Measurements from ENCODE around the gene LONP1. TPM values are rescaled to one million over a fixed set of nuclear protein-coding genes. Genes with fewer than 3 reads are reported as not detected.

The LONP1 gene
- total RNA-seq, 1 donor from 2014 or later: 77.8 TPM

DNA sequence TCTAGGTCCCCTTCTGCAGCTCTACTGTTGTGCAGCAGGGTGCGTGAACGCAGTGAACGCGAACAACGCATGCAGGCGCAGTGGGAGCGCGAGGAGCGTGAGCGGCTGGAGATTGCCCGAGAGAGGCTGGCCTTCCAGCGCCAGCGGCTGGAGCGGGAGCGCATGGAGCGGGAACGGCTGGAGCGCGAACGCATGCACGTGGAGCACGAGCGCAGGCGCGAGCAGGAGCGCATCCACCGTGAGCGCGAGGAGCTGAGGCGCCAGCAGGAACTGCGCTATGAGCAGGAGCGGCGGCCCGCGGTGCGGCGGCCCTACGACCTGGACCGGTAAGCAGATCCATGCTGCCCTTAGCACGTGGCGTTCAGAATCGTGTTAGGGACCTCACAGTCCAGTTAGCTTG is 58.5 kb downstream of the LONP1 start:
- no peak overlapping the region for H3K27ac Mint-ChIP-seq (ENCODE audit: unreplicated experiment)
- Histone ChIP-seq H4K20me1 (ENCODE audit: insufficient read depth, low read length) (peaks cover 38% of the 10 kb centered on the region), H3K4me2 (ENCODE audit: low read length) (no peak overlapping the region), H2AFZ (ENCODE audit: low read depth, low read length) (no peak overlapping the region), H3K9me3 (ENCODE audit: insufficient read depth, low read depth, low read length) (no peaks in the 10 kb centered on the region), H3K27ac (ENCODE audit: low read depth, low read length) (no peak overlapping the region), H3K4me1 (ENCODE audit: insufficient read depth, low read length) (peaks cover 4% of the 10 kb centered on the region), H3K79me2 (ENCODE audit: insufficient read depth, low read length) (peaks cover 3% of the 10 kb centered on the region), H3K36me3 (ENCODE audit: insufficient read depth, low read length) (peaks cover 47% of the 10 kb centered on the region), H3K9ac (ENCODE audit: low read length) (no peak overlapping the region), H3K4me3 (ENCODE audit: insufficient read depth, low read depth, low read length) (no peak overlapping the region), H3K27me3 (ENCODE audit: insufficient read depth, low read length) (no peaks in the 10 kb centered on the region)
- no peaks in the 10 kb centered on the region for H3K27me3 Mint-ChIP-seq (ENCODE audit: low read depth, unreplicated experiment)
- FAIRE-seq (no peak), DNase-seq (ENCODE audit: low read depth) (no peak)
- H3K4me3 Mint-ChIP-seq (ENCODE audit: unreplicated experiment): no peak overlapping the region
- TF ChIP-seq EZH2 (IDR thresholded peaks at IDR 0.05; ENCODE audit: insufficient read depth, low read length): no peak
- TF ChIP-seq, protein P1, sequence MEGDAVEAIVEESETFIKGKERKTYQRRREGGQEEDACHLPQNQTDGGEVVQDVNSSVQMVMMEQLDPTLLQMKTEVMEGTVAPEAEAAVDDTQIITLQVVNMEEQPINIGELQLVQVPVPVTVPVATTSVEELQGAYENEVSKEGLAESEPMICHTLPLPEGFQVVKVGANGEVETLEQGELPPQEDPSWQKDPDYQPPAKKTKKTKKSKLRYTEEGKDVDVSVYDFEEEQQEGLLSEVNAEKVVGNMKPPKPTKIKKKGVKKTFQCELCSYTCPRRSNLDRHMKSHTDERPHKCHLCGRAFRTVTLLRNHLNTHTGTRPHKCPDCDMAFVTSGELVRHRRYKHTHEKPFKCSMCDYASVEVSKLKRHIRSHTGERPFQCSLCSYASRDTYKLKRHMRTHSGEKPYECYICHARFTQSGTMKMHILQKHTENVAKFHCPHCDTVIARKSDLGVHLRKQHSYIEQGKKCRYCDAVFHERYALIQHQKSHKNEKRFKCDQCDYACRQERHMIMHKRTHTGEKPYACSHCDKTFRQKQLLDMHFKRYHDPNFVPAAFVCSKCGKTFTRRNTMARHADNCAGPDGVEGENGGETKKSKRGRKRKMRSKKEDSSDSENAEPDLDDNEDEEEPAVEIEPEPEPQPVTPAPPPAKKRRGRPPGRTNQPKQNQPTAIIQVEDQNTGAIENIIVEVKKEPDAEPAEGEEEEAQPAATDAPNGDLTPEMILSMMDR (IDR thresholded peaks at IDR 0.05; ENCODE audit: insufficient read depth, low read depth, low read length): no peak
- peaks cover 5% of the 10 kb centered on the region for H3K4me1 Mint-ChIP-seq (ENCODE audit: low read depth, unreplicated experiment)
- H3K9me3 Mint-ChIP-seq (ENCODE audit: unreplicated experiment): no peaks in the 10 kb centered on the region
- peaks cover 22% of the 10 kb centered on the region for H3K36me3 Mint-ChIP-seq (ENCODE audit: low read depth, unreplicated experiment)

DNA sequence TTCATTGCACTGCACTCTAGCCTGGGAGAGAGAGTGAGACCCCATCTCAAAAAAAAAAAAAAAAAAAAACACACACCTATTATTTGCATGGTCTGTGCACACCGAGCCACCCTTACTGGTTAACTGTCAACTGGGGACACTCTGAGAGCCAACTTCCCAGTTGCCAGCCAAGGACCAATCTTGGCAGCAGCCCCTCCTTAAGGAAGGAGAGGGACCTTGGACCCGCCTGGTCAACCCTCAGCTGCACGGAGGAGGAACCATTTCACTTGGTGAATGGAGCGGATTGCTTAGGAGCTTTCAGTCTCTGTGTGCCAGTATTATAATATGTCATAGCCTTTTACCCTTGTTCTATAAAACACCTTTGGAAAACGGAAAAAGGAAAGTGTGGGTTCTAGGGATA is 64.5 kb downstream of the LONP1 start:
- no peak overlapping the region for H3K4me3 Mint-ChIP-seq (ENCODE audit: unreplicated experiment)
- H4K20me1 ChIP-seq (ENCODE audit: insufficient read depth, low read length): peaks cover 35% of the 10 kb centered on the region
- H3K9ac ChIP-seq (ENCODE audit: low read length): no peak overlapping the region
- no peaks in the 10 kb centered on the region for H3K9me3 ChIP-seq (ENCODE audit: insufficient read depth, low read depth, low read length)
- H3K4me3 ChIP-seq (ENCODE audit: insufficient read depth, low read depth, low read length): no peak overlapping the region
- H2AFZ ChIP-seq (ENCODE audit: low read depth, low read length): no peak overlapping the region
- peaks cover 28% of the 10 kb centered on the region for H3K36me3 Mint-ChIP-seq (ENCODE audit: low read depth, unreplicated experiment)
- no peaks in the 10 kb centered on the region for H3K79me2 ChIP-seq (ENCODE audit: insufficient read depth, low read length)
- DNase-seq (ENCODE audit: low read depth): no peak
- TF ChIP-seq EZH2 (IDR thresholded peaks at IDR 0.05; ENCODE audit: insufficient read depth, low read length): no peak
- TF ChIP-seq, protein P1 (IDR thresholded peaks at IDR 0.05; ENCODE audit: insufficient read depth, low read depth, low read length): no peak
- no peak overlapping the region for H3K27ac ChIP-seq (ENCODE audit: low read depth, low read length)
- no peak overlapping the region for H3K27ac Mint-ChIP-seq (ENCODE audit: unreplicated experiment)
- no peak for FAIRE-seq
- no peaks in the 10 kb centered on the region for H3K27me3 Mint-ChIP-seq (ENCODE audit: low read depth, unreplicated experiment)
- peaks cover 53% of the 10 kb centered on the region for H3K36me3 ChIP-seq (ENCODE audit: insufficient read depth, low read length)
- no peak overlapping the region for H3K4me2 ChIP-seq (ENCODE audit: low read length)
- H3K4me1 Mint-ChIP-seq (ENCODE audit: low read depth, unreplicated experiment): no peaks in the 10 kb centered on the region
- no peaks in the 10 kb centered on the region for H3K4me1 ChIP-seq (ENCODE audit: insufficient read depth, low read length)
- no peaks in the 10 kb centered on the region for H3K9me3 Mint-ChIP-seq (ENCODE audit: unreplicated experiment)
- no peaks in the 10 kb centered on the region for H3K27me3 ChIP-seq (ENCODE audit: insufficient read depth, low read length)

DNA sequence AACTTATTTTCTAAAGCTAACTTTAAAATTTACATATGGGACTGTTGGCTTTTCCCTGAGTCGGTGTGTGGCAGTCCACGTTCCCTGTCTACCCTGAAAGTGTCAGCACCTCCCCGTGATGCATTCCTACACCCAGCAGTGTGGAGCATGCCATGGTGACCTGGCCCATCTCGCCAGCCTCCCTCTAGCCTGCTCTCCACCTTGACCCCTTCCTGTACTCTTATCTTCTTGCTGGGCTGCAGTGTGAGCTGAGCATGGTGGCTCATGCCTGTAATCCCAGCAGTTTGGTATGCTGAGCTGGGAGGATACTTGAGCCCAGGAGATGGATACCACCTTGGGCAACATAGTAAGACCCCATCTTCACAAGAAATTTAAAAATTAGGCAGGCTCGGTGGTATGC is 65.0 kb downstream of the LONP1 start:
- Histone ChIP-seq H4K20me1 (ENCODE audit: insufficient read depth, low read length) (peaks cover 38% of the 10 kb centered on the region), H3K27me3 (ENCODE audit: insufficient read depth, low read length) (no peaks in the 10 kb centered on the region), H3K4me2 (ENCODE audit: low read length) (no peak overlapping the region), H3K79me2 (ENCODE audit: insufficient read depth, low read length) (peaks cover 2% of the 10 kb centered on the region), H3K4me3 (ENCODE audit: insufficient read depth, low read depth, low read length) (no peak overlapping the region), H3K36me3 (ENCODE audit: insufficient read depth, low read length) (peaks cover 55% of the 10 kb centered on the region), H3K9me3 (ENCODE audit: insufficient read depth, low read depth, low read length) (no peaks in the 10 kb centered on the region), H3K9ac (ENCODE audit: low read length) (no peak overlapping the region), H3K27ac (ENCODE audit: low read depth, low read length) (no peak overlapping the region), H3K4me1 (ENCODE audit: insufficient read depth, low read length) (no peaks in the 10 kb centered on the region), H2AFZ (ENCODE audit: low read depth, low read length) (no peak overlapping the region)
- no peak for TF ChIP-seq EZH2 (IDR thresholded peaks at IDR 0.05; ENCODE audit: insufficient read depth, low read length)
- TF ChIP-seq, protein P1 (IDR thresholded peaks at IDR 0.05; ENCODE audit: insufficient read depth, low read depth, low read length): no peak
- no peaks in the 10 kb centered on the region for H3K27me3 Mint-ChIP-seq (ENCODE audit: low read depth, unreplicated experiment)
- DNase-seq (ENCODE audit: low read depth) (no peak), FAIRE-seq (no peak)
- no peaks in the 10 kb centered on the region for H3K4me1 Mint-ChIP-seq (ENCODE audit: low read depth, unreplicated experiment)
- H3K27ac Mint-ChIP-seq (ENCODE audit: unreplicated experiment): no peak overlapping the region
- H3K36me3 Mint-ChIP-seq (ENCODE audit: low read depth, unreplicated experiment): peaks cover 29% of the 10 kb centered on the region
- H3K4me3 Mint-ChIP-seq (ENCODE audit: unreplicated experiment): no peak overlapping the region
- no peaks in the 10 kb centered on the region for H3K9me3 Mint-ChIP-seq (ENCODE audit: unreplicated experiment)
